Liver (tissue), 6 donors: ENCODE results near the gene ALDH7A1. TPM values are rescaled to one million over a fixed set of nuclear protein-coding genes. Genes with fewer than 3 reads are reported as not detected.

Experiments
- CTCF ChIP-seq: fragments of 150-350 bp; IDR thresholded peaks from 2 replicates; pipeline ENCODE4 v1.5.1; 2017; ENCODE audit warnings: improper control_type of control experiment, low read depth, low read length; ENCODE audit not compliant: missing input control
- EGR1 ChIP-seq, 2 donors: IDR thresholded peaks; 2 replicates each; pipeline ENCODE4 v1.6.1; 2016 to 2018; ENCODE audit warnings: antibody characterized with exemption in 2 of 2, low read depth in 2 of 2
- SP1 ChIP-seq: IDR thresholded peaks from 2 replicates; pipeline ENCODE4 v1.6.1; 2018; ENCODE audit warnings: antibody characterized with exemption, mild to moderate bottlenecking
- TAF1 ChIP-seq: conservative IDR thresholded peaks from 2 replicates; pipeline ENCODE4 v1.6.1; 2016; ENCODE audit warnings: antibody characterized with exemption, mild to moderate bottlenecking
- ZBTB33 ChIP-seq: IDR thresholded peaks from 2 replicates; pipeline ENCODE4 v1.6.1; 2016; ENCODE audit warnings: antibody characterized with exemption
- polyA plus RNA-seq, 2 donors: library from polyadenylated mRNA; stranded (reverse) in 1 of 2; unstranded in 1 of 2; fragments of 200-250 nt in 1 of 2; fragments of >200 nt in 1 of 2; fragmentation: Nextera tagmentation in 1 of 2; extraction: Ambion mirVana in 1 of 2; gene quantifications; one replicate each; pipeline versions ENCODE4 v1.2.1 to v1.2.3, GENCODE V29; 2013 to 2015
- small RNA-seq: library from RNA; depleted of rRNA; stranded (forward); fragments of <200 nt; gene quantifications from one replicate; pipeline ENCODE3, GENCODE V24; 2014
- total RNA-seq, 2 donors: library from RNA; depleted of rRNA; stranded (reverse); fragments of >200 nt; gene quantifications; one replicate each; pipeline ENCODE4 v1.2.3, GENCODE V29; 2014
- donor health status: healthy.
- donor health status: healthy.
- donor health status: healthy.

The ALDH7A1 gene
- total and polyA plus RNA-seq, 4 donors, result 47.7 to 86.9 (median 58.4) TPM

- TF ChIP-seq CTCF (no peak), TAF1 (no peak), SP1 (no peak), EGR1 (IDR thresholded peaks at IDR 0.05; ENCODE audit: low read depth in 2 of 2) (no peak), ZBTB33 (no peak)
Measured at GRCh38 chr5:126481243-126481642, 113.8 kb downstream of the ALDH7A1 start (continued).

Small RNA genes within 50 kb of the gene (small RNA-seq; reads per million reads assigned to genes)
- gene RNU6-290P, result not detected

Other genes with a start within 250 kb of the ALDH7A1 start
- gene GRAMD2B, start 171.8 kb downstream of the ALDH7A1 start, total RNA-seq, result 10 to 100 TPM; 10.8 to 24.1 TPM
- gene GRAMD2B, start 171.8 kb downstream of the ALDH7A1 start, polyA plus RNA-seq, result 10 to 100 TPM in 1 of 2 donors, 1 to 10 TPM in 1; 6.5 to 16.2 TPM
- gene PHAX, start 5.7 kb upstream of the ALDH7A1 start, total RNA-seq, result 10 to 100 TPM; 19.8 to 30.3 TPM
- gene PHAX, start 5.7 kb upstream of the ALDH7A1 start, polyA plus RNA-seq, result 10 to 100 TPM; 10.3 to 32.6 TPM
- 10 to 100 TPM in 1 of 2 donors, 1 to 10 TPM in 1; 5.9 to 45.7 TPM for gene LMNB1, start 181.9 kb upstream of the ALDH7A1 start, total RNA-seq
- 1 to 10 TPM in 1 of 2 donors, under 1 TPM in 1; 0.57 to 5.3 TPM for gene LMNB1, start 181.9 kb upstream of the ALDH7A1 start, polyA plus RNA-seq